Esophagus mucosa (tissue), 1 donor: Measurements from ENCODE around the gene RNASE7. TPM values are rescaled to one million over a fixed set of nuclear protein-coding genes. Genes with fewer than 3 reads are reported as not detected.
A peak's percentile ranks its signal among the peaks of the same experiment; 100 is the strongest.

Experiments
- ATAC-seq: fragments of 200-7000 bp; cut with Tn5 transposase; one replicate; pipeline ENCODE4 v1.9.1; 2020
- total RNA-seq: library from RNA; stranded (reverse); gene quantifications from one replicate; pipeline ENCODE4 v1.2.4, GENCODE V29; 2023
- donor health status: DM: yes; HTN: yes; CAD: no.

RNASE7 gene
- total RNA-seq, 1 donor from 2014 or later, result 2.7 TPM

- ATAC-seq, result no peak
Observed at GRCh38 chr14:21088687-21089086, 46.5 kb downstream of the RNASE7 start.

GRCh38 chr14:21089271-21089670 is 47.1 kb downstream of the RNASE7 start:
- ATAC-seq, result no peak

GRCh38 chr14:21089877-21090193 is 47.7 kb downstream of the RNASE7 start:
- no peak for ATAC-seq

GRCh38 chr14:21090194-21090939 is 48.2 kb downstream of the RNASE7 start:
- ATAC-seq, result no peak

GRCh38 chr14:21090940-21091663 is 48.9 kb downstream of the RNASE7 start:
- no peak for ATAC-seq

- ATAC-seq, result no peak
Observed at GRCh38 chr14:21091821-21092272, 49.7 kb downstream of the RNASE7 start.

- peak; percentile 88 for ATAC-seq
Observed at GRCh38 chr14:21092273-21093011, 50.3 kb downstream of the RNASE7 start.

- no peak for ATAC-seq
Observed at GRCh38 chr14:21093018-21093417, 50.9 kb downstream of the RNASE7 start.

Other genes starting within 250 kb of the RNASE7 start
- 8.6 TPM for gene RNASE1, start 239.5 kb upstream of the RNASE7 start, total RNA-seq
- not detected for gene RNASE3, start 151.0 kb upstream of the RNASE7 start, total RNA-seq
- gene RNASE2, start 86.9 kb upstream of the RNASE7 start, total RNA-seq, result not detected
- 37.8 TPM for gene METTL17, start 52.4 kb upstream of the RNASE7 start, total RNA-seq
- 15.7 TPM for gene SLC39A2, start 43.1 kb upstream of the RNASE7 start, total RNA-seq
- 54.7 TPM for gene NDRG2, start 17.3 kb upstream of the RNASE7 start, total RNA-seq
- gene TPPP2, start 12.1 kb upstream of the RNASE7 start, total RNA-seq, result not detected
- gene RNASE13, start 7.6 kb upstream of the RNASE7 start, total RNA-seq, result not detected
- gene RNASE8, start 15.5 kb downstream of the RNASE7 start, total RNA-seq, result not detected
- gene ARHGEF40, start 27.9 kb downstream of the RNASE7 start, total RNA-seq, result 2.3 TPM
- 40.4 TPM for gene ZNF219, start 56.3 kb downstream of the RNASE7 start, total RNA-seq
- gene TMEM253, start 58.7 kb downstream of the RNASE7 start, total RNA-seq, result 1.6 TPM
- not detected for gene OR5AU1, start 113.7 kb downstream of the RNASE7 start, total RNA-seq
- 415 TPM for gene HNRNPC, start 227.1 kb downstream of the RNASE7 start, total RNA-seq
- gene RPGRIP1, start 237.7 kb downstream of the RNASE7 start, total RNA-seq, result not detected